COLO829 (cell line): ENCODE results near the gene MALL.
"Not testable (repeated sequence)": the region's sequence is repeated elsewhere in the genome, so short reads cannot be mapped to it uniquely, and the experiment has no call there.

Source experiments
- DNase-seq: peaks from one replicate; pipeline ENCODE4 v3.0.0; 2012; ENCODE audit warnings: low spot score

MALL gene

GRCh38 chr2:110097506-110098220 lies 18.0 kb downstream of the MALL start:
- no peak for DNase-seq

GRCh38 chr2:110095994-110096633 lies 19.5 kb downstream of the MALL start:
- no peak for DNase-seq

GRCh38 chr2:110094884-110095534 lies 20.6 kb downstream of the MALL start:
- not testable (repeated sequence) for DNase-seq

- not testable (repeated sequence) for DNase-seq
These were observed 21.7 kb downstream of the MALL start for GRCh38 chr2:110093924-110094323.

GRCh38 chr2:110090164-110090563 lies 25.5 kb downstream of the MALL start:
- DNase-seq: not testable (repeated sequence)

- DNase-seq: not testable (repeated sequence)
These were observed 31.9 kb downstream of the MALL start for GRCh38 chr2:110083757-110084156.

GRCh38 chr2:110083162-110083561 lies 32.5 kb downstream of the MALL start:
- DNase-seq: not testable (repeated sequence)

GRCh38 chr2:110078104-110078503 lies 37.5 kb downstream of the MALL start:
- not testable (repeated sequence) for DNase-seq

- DNase-seq: not testable (repeated sequence)
These were observed 39.7 kb downstream of the MALL start for GRCh38 chr2:110075896-110076295.

- DNase-seq: not testable (repeated sequence)
These were observed 45.8 kb downstream of the MALL start for GRCh38 chr2:110069869-110070268.

- DNase-seq: not testable (repeated sequence)
These were observed 47.5 kb downstream of the MALL start for GRCh38 chr2:110068153-110068552.

GRCh38 chr2:110062332-110062731 lies 53.3 kb downstream of the MALL start:
- DNase-seq: not testable (repeated sequence)

- DNase-seq: not testable (repeated sequence)
These were observed 55.1 kb downstream of the MALL start for GRCh38 chr2:110060550-110060949.

GRCh38 chr2:110059694-110060358 lies 55.8 kb downstream of the MALL start:
- not testable (repeated sequence) for DNase-seq

- not testable (repeated sequence) for DNase-seq
These were observed 56.5 kb downstream of the MALL start for GRCh38 chr2:110059009-110059693.

- not testable (repeated sequence) for DNase-seq
These were observed 57.6 kb downstream of the MALL start for GRCh38 chr2:110058034-110058433.

GRCh38 chr2:110055819-110056408 lies 59.7 kb downstream of the MALL start:
- not testable (repeated sequence) for DNase-seq

- DNase-seq: not testable (repeated sequence)
These were observed 60.9 kb downstream of the MALL start for GRCh38 chr2:110054521-110055407.

- not testable (repeated sequence) for DNase-seq
These were observed 61.9 kb downstream of the MALL start for GRCh38 chr2:110053688-110054087.

- DNase-seq: not testable (repeated sequence)
These were observed 63.5 kb downstream of the MALL start for GRCh38 chr2:110052166-110052565.
